ENCODE results near the gene TMEM161A. TPM values are rescaled to one million over a fixed set of nuclear protein-coding genes. Genes with fewer than 3 reads are reported as not detected.
A peak's percentile ranks its signal among the peaks of the same experiment; 100 is the strongest.

TMEM161A gene
- total and polyA plus RNA-seq, 2 of the 13 experiments (the other 11 are each of a cell fraction or from before 2014, with no cell fraction given), result 25.9 to 31.4 TPM

DNA sequence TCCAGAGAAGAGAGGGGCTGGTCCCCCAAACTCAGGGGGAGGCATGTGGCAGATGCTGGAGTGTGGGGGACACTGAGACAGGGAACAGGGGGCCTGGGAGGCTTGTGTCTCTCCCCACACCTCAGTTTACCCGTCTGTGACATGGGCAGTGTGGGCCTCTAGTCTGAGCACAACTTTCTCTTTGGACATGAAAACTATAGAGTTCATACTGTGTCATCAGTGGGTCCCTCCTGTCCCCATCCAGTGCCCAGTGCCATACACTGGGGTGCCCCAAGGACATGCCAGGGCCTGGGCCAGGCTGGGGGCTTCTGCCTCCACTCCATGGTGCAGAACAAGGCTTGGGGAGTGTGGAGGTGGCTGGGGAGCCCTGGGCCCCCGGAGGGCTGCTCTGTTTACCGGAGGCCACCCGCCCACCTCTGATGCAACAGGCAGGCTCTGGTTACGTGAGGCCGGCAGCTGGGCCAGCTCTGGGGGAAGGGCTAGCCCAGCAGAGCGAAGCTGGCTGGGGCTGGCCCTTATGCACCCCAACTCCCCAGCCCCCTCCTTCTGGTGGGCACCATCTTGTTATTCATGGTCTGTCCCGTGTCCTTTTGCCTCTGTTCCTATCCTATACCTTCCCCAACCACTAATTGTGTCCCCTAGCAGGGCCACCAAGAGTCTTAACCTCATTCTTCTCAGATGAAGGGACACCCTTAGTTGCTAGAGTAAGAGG is 33.7 kb upstream of the TMEM161A start (continued):
- TF ChIP-seq SP140L (CRISPR knock-in tag; IDR thresholded peaks at IDR 0.05; ENCODE audit: borderline replicate concordance) (no peak), MAF1 (CRISPR knock-in tag; IDR thresholded peaks at IDR 0.05; ENCODE audit: borderline replicate concordance) (no peak), ZNF20 (CRISPR knock-in tag; IDR thresholded peaks at IDR 0.05) (no peak), POLR2A (IDR thresholded peaks at IDR 0.05; ENCODE audit: insufficient read depth in 1 of 2, low read depth in 2 of 2, low read length in 2 of 2) (no peak), SP4 (CRISPR knock-in tag; IDR thresholded peaks at IDR 0.05) (peak; percentile 69; the same call in 1 of the 2 replicates), PHF8 (CRISPR knock-in tag; IDR thresholded peaks at IDR 0.05) (peak; percentile 46; the same call in 1 of the 2 replicates), ZNF547 (CRISPR knock-in tag; IDR thresholded peaks at IDR 0.05) (no peak), FOXP1 (IDR thresholded peaks at IDR 0.05) (no peak), FOXP1 (CRISPR knock-in tag; IDR thresholded peaks at IDR 0.05) (peak; percentile 62), RFX1 (IDR thresholded peaks at IDR 0.05) (no peak), ZNF709 (CRISPR knock-in tag; IDR thresholded peaks at IDR 0.05) (0 out of 2 replicates have a peak, but pooled peaks have one; percentile 55)
- TF ChIP-seq, protein P1, sequence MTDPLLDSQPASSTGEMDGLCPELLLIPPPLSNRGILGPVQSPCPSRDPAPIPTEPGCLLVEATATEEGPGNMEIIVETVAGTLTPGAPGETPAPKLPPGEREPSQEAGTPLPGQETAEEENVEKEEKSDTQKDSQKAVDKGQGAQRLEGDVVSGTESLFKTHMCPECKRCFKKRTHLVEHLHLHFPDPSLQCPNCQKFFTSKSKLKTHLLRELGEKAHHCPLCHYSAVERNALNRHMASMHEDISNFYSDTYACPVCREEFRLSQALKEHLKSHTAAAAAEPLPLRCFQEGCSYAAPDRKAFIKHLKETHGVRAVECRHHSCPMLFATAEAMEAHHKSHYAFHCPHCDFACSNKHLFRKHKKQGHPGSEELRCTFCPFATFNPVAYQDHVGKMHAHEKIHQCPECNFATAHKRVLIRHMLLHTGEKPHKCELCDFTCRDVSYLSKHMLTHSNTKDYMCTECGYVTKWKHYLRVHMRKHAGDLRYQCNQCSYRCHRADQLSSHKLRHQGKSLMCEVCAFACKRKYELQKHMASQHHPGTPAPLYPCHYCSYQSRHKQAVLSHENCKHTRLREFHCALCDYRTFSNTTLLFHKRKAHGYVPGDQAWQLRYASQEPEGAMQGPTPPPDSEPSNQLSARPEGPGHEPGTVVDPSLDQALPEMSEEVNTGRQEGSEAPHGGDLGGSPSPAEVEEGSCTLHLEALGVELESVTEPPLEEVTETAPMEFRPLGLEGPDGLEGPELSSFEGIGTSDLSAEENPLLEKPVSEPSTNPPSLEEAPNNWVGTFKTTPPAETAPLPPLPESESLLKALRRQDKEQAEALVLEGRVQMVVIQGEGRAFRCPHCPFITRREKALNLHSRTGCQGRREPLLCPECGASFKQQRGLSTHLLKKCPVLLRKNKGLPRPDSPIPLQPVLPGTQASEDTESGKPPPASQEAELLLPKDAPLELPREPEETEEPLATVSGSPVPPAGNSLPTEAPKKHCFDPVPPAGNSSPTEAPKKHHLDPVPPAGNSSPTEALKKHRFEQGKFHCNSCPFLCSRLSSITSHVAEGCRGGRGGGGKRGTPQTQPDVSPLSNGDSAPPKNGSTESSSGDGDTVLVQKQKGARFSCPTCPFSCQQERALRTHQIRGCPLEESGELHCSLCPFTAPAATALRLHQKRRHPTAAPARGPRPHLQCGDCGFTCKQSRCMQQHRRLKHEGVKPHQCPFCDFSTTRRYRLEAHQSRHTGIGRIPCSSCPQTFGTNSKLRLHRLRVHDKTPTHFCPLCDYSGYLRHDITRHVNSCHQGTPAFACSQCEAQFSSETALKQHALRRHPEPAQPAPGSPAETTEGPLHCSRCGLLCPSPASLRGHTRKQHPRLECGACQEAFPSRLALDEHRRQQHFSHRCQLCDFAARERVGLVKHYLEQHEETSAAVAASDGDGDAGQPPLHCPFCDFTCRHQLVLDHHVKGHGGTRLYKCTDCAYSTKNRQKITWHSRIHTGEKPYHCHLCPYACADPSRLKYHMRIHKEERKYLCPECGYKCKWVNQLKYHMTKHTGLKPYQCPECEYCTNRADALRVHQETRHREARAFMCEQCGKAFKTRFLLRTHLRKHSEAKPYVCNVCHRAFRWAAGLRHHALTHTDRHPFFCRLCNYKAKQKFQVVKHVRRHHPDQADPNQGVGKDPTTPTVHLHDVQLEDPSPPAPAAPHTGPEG (CRISPR knock-in tag; IDR thresholded peaks at IDR 0.05), result no peak
- TF ChIP-seq, protein P2, sequence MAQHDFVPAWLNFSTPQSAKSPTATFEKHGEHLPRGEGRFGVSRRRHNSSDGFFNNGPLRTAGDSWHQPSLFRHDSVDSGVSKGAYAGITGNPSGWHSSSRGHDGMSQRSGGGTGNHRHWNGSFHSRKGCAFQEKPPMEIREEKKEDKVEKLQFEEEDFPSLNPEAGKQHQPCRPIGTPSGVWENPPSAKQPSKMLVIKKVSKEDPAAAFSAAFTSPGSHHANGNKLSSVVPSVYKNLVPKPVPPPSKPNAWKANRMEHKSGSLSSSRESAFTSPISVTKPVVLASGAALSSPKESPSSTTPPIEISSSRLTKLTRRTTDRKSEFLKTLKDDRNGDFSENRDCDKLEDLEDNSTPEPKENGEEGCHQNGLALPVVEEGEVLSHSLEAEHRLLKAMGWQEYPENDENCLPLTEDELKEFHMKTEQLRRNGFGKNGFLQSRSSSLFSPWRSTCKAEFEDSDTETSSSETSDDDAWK (CRISPR knock-in tag; IDR thresholded peaks at IDR 0.05), result no peak
- TF ChIP-seq, protein P3, sequence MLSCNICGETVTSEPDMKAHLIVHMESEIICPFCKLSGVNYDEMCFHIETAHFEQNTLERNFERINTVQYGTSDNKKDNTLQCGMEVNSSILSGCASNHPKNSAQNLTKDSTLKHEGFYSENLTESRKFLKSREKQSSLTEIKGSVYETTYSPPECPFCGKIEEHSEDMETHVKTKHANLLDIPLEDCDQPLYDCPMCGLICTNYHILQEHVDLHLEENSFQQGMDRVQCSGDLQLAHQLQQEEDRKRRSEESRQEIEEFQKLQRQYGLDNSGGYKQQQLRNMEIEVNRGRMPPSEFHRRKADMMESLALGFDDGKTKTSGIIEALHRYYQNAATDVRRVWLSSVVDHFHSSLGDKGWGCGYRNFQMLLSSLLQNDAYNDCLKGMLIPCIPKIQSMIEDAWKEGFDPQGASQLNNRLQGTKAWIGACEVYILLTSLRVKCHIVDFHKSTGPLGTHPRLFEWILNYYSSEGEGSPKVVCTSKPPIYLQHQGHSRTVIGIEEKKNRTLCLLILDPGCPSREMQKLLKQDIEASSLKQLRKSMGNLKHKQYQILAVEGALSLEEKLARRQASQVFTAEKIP (CRISPR knock-in tag; IDR thresholded peaks at IDR 0.05; ENCODE audit: borderline replicate concordance), result no peak
- TF ChIP-seq, protein P4, sequence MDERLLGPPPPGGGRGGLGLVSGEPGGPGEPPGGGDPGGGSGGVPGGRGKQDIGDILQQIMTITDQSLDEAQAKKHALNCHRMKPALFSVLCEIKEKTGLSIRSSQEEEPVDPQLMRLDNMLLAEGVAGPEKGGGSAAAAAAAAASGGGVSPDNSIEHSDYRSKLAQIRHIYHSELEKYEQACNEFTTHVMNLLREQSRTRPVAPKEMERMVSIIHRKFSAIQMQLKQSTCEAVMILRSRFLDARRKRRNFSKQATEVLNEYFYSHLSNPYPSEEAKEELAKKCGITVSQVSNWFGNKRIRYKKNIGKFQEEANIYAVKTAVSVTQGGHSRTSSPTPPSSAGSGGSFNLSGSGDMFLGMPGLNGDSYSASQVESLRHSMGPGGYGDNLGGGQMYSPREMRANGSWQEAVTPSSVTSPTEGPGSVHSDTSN (CRISPR knock-in tag; IDR thresholded peaks at IDR 0.05), result no peak
- TF ChIP-seq, protein P5, sequence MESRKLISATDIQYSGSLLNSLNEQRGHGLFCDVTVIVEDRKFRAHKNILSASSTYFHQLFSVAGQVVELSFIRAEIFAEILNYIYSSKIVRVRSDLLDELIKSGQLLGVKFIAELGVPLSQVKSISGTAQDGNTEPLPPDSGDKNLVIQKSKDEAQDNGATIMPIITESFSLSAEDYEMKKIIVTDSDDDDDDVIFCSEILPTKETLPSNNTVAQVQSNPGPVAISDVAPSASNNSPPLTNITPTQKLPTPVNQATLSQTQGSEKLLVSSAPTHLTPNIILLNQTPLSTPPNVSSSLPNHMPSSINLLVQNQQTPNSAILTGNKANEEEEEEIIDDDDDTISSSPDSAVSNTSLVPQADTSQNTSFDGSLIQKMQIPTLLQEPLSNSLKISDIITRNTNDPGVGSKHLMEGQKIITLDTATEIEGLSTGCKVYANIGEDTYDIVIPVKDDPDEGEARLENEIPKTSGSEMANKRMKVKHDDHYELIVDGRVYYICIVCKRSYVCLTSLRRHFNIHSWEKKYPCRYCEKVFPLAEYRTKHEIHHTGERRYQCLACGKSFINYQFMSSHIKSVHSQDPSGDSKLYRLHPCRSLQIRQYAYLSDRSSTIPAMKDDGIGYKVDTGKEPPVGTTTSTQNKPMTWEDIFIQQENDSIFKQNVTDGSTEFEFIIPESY (CRISPR knock-in tag; IDR thresholded peaks at IDR 0.05), result 0 out of 2 replicates have a peak, but pooled peaks have one; percentile 37
